ENCODE data around the gene TRPM2.

TRPM2 gene

GRCh38 chr21:44368711-44369446 is 15.5 kb downstream of the TRPM2 start:
- TF ChIP-seq CTCF (IDR thresholded peaks at IDR 0.05): no peak

GRCh38 chr21:44370027-44370735 is 16.8 kb downstream of the TRPM2 start:
- TF ChIP-seq CTCF (IDR thresholded peaks at IDR 0.05): no peak

- no peak for TF ChIP-seq CTCF (IDR thresholded peaks at IDR 0.05)
These were observed 17.5 kb downstream of the TRPM2 start for GRCh38 chr21:44370786-44371410.

- TF ChIP-seq CTCF (IDR thresholded peaks at IDR 0.05): no peak
These were observed 18.2 kb downstream of the TRPM2 start for GRCh38 chr21:44371596-44371995.

GRCh38 chr21:44372616-44373015 is 19.2 kb downstream of the TRPM2 start:
- no peak for TF ChIP-seq CTCF (IDR thresholded peaks at IDR 0.05)

GRCh38 chr21:44374601-44375280 is 21.3 kb downstream of the TRPM2 start:
- no peak for TF ChIP-seq CTCF (IDR thresholded peaks at IDR 0.05)

GRCh38 chr21:44375281-44375651 is 21.8 kb downstream of the TRPM2 start:
- TF ChIP-seq CTCF (IDR thresholded peaks at IDR 0.05): no peak
